Common myeloid progenitor, CD34-positive (primary cell): ENCODE data around the gene ALG8.
"Not testable (repeated sequence)": the region's sequence is repeated elsewhere in the genome, so short reads cannot be mapped to it uniquely, and the experiment has no call there.

Experiments
- CTCF ChIA-PET: fragments of 350-600 bp; sonication (Branson Sonifier 250); formaldehyde crosslinking; loops from one replicate; lab custom pipeline; 2021; ENCODE audit warnings: antibody characterized with exemption; lab: Charles Lee
- POLR2A ChIA-PET: fragments of 350-600 bp; sonication (Branson Sonifier 250); formaldehyde crosslinking; loops from one replicate; lab custom pipeline; 2021; ENCODE audit warnings: antibody characterized with exemption; lab: Charles Lee
- DNase-seq, 3 donors: peaks; one replicate each; pipeline versions ENCODE4 v3.0.0 to v3.0.0-alpha.2; 2013
- H3K27ac ChIP-seq, 2 experiments: 1 replicate in 1 of 2; 2 replicates in 1 of 2; pipeline ENCODE4 v1.7.0; 2013; ENCODE audit warnings: inconsistent platforms in 2 of 2, low read length in 2 of 2, mild to moderate bottlenecking in 2 of 2, low read depth in 1 of 2, moderate library complexity in 1 of 2; ENCODE audit not compliant: severe bottlenecking in 2 of 2, insufficient read depth in 1 of 2, poor library complexity in 1 of 2
- H3K27me3 ChIP-seq, 5 experiments: replicated peaks in 2 of 5; 1 replicate in 3 of 5; 2 replicates in 2 of 5; pipeline versions ENCODE4 v1.6.1 to v1.7.0; 2013; ENCODE audit warnings: low read length in 4 of 5, mild to moderate bottlenecking in 2 of 5, moderate library complexity in 2 of 5, inconsistent platforms in 1 of 5; ENCODE audit not compliant: insufficient read depth in 5 of 5, control insufficient read depth in 4 of 5
- H3K36me3 ChIP-seq, 4 experiments: 1 replicate in 2 of 4; 2 replicates in 2 of 4; pipeline versions ENCODE4 v1.6.1 to v1.7.0; 2013; ENCODE audit warnings: low read length in 3 of 4, control low read depth in 1 of 4, mild to moderate bottlenecking in 1 of 4; ENCODE audit not compliant: control insufficient read depth in 4 of 4, insufficient read depth in 4 of 4
- H3K4me1 ChIP-seq, 4 experiments: 1 replicate in 3 of 4; 2 replicates in 1 of 4; pipeline versions ENCODE4 v1.6.1 to v1.7.1; 2013; ENCODE audit warnings: low read length in 3 of 4, mild to moderate bottlenecking in 3 of 4, control low read depth in 1 of 4, inconsistent platforms in 1 of 4, moderate library complexity in 1 of 4; ENCODE audit not compliant: control insufficient read depth in 4 of 4, insufficient read depth in 4 of 4; ENCODE audit errors: control extremely low read depth in 1 of 4
- H3K4me3 ChIP-seq, 7 experiments: 1 replicate in 4 of 7; 2 replicates in 3 of 7; pipeline versions ENCODE4 v1.5.1 to v1.7.0; 2013; ENCODE audit warnings: mild to moderate bottlenecking in 7 of 7, low read length in 6 of 7, moderate library complexity in 6 of 7, inconsistent platforms in 2 of 7, low read depth in 2 of 7, control low read depth in 1 of 7; ENCODE audit not compliant: insufficient read depth in 4 of 7, control insufficient read depth in 1 of 7; ENCODE audit errors: extremely low read depth in 1 of 7
- H3K9me3 ChIP-seq, 5 experiments: 1 replicate in 4 of 5; 2 replicates in 1 of 5; pipeline versions ENCODE4 v1.6.1 to v1.7.1; 2013; ENCODE audit warnings: low read length in 4 of 5, mild to moderate bottlenecking in 2 of 5, inconsistent platforms in 1 of 5, low read depth in 1 of 5, moderate library complexity in 1 of 5; ENCODE audit not compliant: control insufficient read depth in 4 of 5, insufficient read depth in 2 of 5; ENCODE audit errors: control extremely low read depth in 1 of 5
- WGBS: methylation state at CpG from one replicate; pipeline ENCODE4 v1.1.5; 2013; ENCODE audit not compliant: insufficient coverage; 5-methylcytosine and 5-hydroxymethylcytosine counted together

The ALG8 gene

DNA sequence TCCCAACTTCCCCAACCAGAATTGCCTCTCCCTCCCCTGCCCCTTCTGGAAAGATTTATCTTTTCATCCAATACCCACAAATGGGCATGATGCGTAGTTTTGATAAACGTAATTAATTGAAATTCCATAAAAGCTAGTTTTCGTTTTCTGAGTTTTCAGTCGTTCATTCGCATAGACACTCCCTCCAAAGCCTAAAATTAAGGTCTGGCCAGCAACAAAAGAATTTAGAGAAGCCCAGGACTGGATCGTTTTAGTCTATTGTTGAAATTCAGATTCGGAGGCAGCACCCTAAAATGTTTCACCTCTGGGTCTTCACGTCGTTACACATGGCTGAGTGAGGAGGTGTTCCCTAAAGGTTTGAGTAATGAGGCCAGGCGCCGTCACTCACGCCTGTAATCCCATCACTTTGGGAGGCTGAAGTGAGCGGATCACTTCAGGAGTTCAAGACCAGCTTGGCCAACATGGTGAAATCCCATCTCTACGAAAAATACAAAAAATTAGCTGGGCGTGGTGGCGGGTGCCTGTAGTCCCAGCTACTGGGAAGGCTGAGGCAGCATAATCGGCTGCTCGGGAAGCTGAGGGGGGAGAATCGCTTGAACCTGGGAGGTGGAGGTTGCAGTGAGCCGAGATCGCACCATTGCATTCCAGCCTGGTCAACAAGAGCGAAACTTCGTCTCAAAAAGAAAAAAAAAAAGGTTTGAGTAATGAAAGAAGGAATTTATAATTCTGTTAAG, 59.2 kb downstream of the ALG8 start:
- ChIA-PET POLR2A (interaction anchor here (0.7 kb wide), 2 partner anchors 169 to 237 kb away, joined by 3 to 4 read pairs; no protein-coding TSS in a partner anchor), CTCF (interaction anchor here (0.7 to 1.2 kb wide), 3 partner anchors 12 to 484 kb away, joined by 3 to 4 read pairs (median 3); no protein-coding TSS in a partner anchor)
- peak overlapping the region; percentile 70 to 88 for H3K27ac ChIP-seq
- H3K27me3 ChIP-seq: no peaks in the 10 kb centered on the region
- no peaks in the 10 kb centered on the region for H3K9me3 ChIP-seq
- 81% methylated on average over 14 of the region's 23 CpGs for WGBS
- H3K4me1 ChIP-seq: peaks cover 9 to 38% (median 30%) of the 10 kb centered on the region in 4 experiments
- H3K4me3 ChIP-seq: peak overlapping the region; percentile 68 to 98 (median 93)
- peaks cover 0 to 6% (median 0%) of the 10 kb centered on the region in 4 experiments for H3K36me3 ChIP-seq
- DNase-seq: peak in 1 of 3 donors; percentile 37

GRCh38 chr11:78079232-78080083, 60.0 kb downstream of the ALG8 start, which contains the start of gene NDUFC2:
NDUFC2 (minus strand) TSS chr11:78079862; CDS start chr11:78079744, 118 bp downstream.
- DNase-seq: peak; percentile 70 to 78 (median 74)
- ChIA-PET CTCF (interaction anchor here (0.8 to 1.4 kb wide), 4 partner anchors 11 to 485 kb away, joined by 3 to 5 read pairs (median 4); no protein-coding TSS in a partner anchor), POLR2A (no interaction called here)
- under 1% methylated on average over 52 of the region's 68 CpGs for WGBS
- H3K4me1 ChIP-seq: peaks cover 9 to 38% (median 30%) of the 10 kb centered on the region in 4 experiments
- H3K4me3 ChIP-seq: peak within 1 kb of the TSS; percentile 68 to 98 (median 93)
- peak within 1 kb of the TSS; percentile 70 to 88 for H3K27ac ChIP-seq
- H3K36me3 ChIP-seq: peaks cover 0 to 10% (median 2%) of the 10 kb centered on the region in 4 experiments
- H3K9me3 ChIP-seq: no peaks in the 10 kb centered on the region
- no peaks in the 10 kb centered on the region for H3K27me3 ChIP-seq

GRCh38 chr11:78078218-78079167, 60.9 kb downstream of the ALG8 start:
- peaks cover 9 to 38% (median 30%) of the 10 kb centered on the region in 4 experiments for H3K4me1 ChIP-seq
- peaks cover 0 to 10% (median 2%) of the 10 kb centered on the region in 4 experiments for H3K36me3 ChIP-seq
- ChIA-PET CTCF (interaction anchor here (0.9 to 1.4 kb wide), 4 partner anchors 10 to 486 kb away, joined by 3 to 5 read pairs (median 3); no protein-coding TSS in a partner anchor), POLR2A (no interaction called here)
- peak overlapping the region in 1 of 2 experiments; percentile 88 for H3K27ac ChIP-seq
- peak in 2 of 3 donors; percentile 36 to 62 for DNase-seq
- H3K27me3 ChIP-seq: no peaks in the 10 kb centered on the region
- peak overlapping the region in 6 of 7 experiments; percentile 68 to 98 (median 94) for H3K4me3 ChIP-seq
- H3K9me3 ChIP-seq: no peaks in the 10 kb centered on the region
- WGBS: 39% methylated on average over 15 of the region's 21 CpGs

GRCh38 chr11:78077592-78077991, 61.8 kb downstream of the ALG8 start:
- peak overlapping the region in 1 of 2 experiments; percentile 16 for H3K27ac ChIP-seq
- POLR2A ChIA-PET: interaction anchor here (0.5 kb wide), 1 partner anchor 66 kb away, joined by 5 read pairs; no protein-coding TSS in a partner anchor
- 89% methylated on average over 4 of the region's 4 CpGs for WGBS
- CTCF ChIA-PET: interaction anchor here (1.2 kb wide), 1 partner anchor 9 kb away, joined by 3 read pairs; no protein-coding TSS in a partner anchor
- H3K36me3 ChIP-seq: peaks cover 3 to 14% (median 4%) of the 10 kb centered on the region in 4 experiments
- H3K9me3 ChIP-seq, H3K27me3 ChIP-seq, DNase-seq: not testable (repeated sequence)
- peak overlapping the region in 4 of 7 experiments; percentile 77 to 98 (median 94) for H3K4me3 ChIP-seq
- peaks cover 9 to 38% (median 30%) of the 10 kb centered on the region in 4 experiments for H3K4me1 ChIP-seq

GRCh38 chr11:78076733-78077403, 62.6 kb downstream of the ALG8 start:
- no peak for DNase-seq
- no peaks in the 10 kb centered on the region for H3K27me3 ChIP-seq
- WGBS: 91% methylated on average over 4 of the region's 6 CpGs
- CTCF ChIA-PET: interaction anchor here (0.6 to 1.2 kb wide), 3 partner anchors 9 to 880 kb away, joined by 3 to 5 read pairs (median 3); no protein-coding TSS in a partner anchor
- H3K9me3 ChIP-seq: no peaks in the 10 kb centered on the region
- peaks cover 6 to 19% (median 9%) of the 10 kb centered on the region in 4 experiments for H3K36me3 ChIP-seq
- no peak overlapping the region for H3K4me3 ChIP-seq
- H3K27ac ChIP-seq: peak overlapping the region in 1 of 2 experiments; percentile 12
- peaks cover 9 to 38% (median 30%) of the 10 kb centered on the region in 4 experiments for H3K4me1 ChIP-seq
- POLR2A ChIA-PET: no interaction called here
